ENCODE results near the gene MYH8. TPM values are rescaled to one million over a fixed set of nuclear protein-coding genes. Genes with fewer than 3 reads are reported as not detected.

The MYH8 gene
- not detected for total RNA-seq

DNA sequence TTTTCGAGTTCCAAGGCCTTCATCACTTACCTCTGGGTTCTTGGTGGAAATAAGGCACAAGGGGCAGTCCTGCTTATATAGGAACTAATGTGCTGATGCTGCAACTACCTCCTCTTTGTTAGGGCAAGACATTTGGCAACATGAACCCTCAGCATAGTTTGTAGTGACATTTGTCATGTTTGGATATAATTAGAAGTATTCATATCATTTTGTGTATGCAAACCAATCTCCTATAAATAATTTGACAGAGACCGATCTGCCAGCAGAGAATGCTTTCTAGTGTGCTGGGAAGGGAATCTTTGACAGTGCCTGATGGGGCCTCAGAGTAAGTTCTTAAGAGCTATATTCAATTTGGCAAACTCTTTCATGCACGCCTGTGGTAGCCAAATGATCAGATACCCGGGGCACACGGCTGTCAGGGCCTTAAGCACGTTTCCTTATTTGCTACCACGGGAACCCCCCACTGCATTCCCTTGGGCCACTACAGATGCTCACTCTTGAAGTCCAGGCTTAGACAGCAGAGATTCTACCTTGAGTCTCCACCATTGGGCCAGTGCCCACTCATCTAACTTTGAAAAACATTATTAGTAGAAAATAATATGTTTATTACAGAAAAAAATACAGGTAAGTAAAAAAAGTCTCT lies at the start of gene MYH8:
Gene MYH8 (minus strand): TSS at position 51 of the 643 bp plus-strand sequence. CDS start 1,723 bp downstream, outside the sequence.
- TF ChIP-seq, protein P1, sequence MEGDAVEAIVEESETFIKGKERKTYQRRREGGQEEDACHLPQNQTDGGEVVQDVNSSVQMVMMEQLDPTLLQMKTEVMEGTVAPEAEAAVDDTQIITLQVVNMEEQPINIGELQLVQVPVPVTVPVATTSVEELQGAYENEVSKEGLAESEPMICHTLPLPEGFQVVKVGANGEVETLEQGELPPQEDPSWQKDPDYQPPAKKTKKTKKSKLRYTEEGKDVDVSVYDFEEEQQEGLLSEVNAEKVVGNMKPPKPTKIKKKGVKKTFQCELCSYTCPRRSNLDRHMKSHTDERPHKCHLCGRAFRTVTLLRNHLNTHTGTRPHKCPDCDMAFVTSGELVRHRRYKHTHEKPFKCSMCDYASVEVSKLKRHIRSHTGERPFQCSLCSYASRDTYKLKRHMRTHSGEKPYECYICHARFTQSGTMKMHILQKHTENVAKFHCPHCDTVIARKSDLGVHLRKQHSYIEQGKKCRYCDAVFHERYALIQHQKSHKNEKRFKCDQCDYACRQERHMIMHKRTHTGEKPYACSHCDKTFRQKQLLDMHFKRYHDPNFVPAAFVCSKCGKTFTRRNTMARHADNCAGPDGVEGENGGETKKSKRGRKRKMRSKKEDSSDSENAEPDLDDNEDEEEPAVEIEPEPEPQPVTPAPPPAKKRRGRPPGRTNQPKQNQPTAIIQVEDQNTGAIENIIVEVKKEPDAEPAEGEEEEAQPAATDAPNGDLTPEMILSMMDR (IDR thresholded peaks at IDR 0.05; ENCODE audit: low read depth): no peak

DNA sequence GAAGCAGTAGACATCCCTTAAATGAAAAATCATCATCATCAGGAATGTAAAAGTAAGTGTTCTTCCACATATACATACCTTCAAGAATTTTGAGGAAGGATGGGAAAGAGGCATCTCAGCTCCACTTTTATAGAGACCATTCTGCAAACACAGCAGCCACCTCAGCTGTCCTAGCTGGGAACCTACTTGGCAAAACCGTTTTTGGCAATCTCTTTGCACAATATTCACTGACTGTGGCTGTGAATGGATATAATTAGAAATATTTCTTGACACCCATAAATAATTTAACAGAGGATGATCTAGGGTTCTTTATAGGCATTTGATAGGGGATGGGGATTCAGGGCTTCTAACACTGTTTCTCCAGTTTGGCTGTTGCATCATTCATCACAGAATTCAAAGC lies 47.7 kb upstream of the MYH8 start, which contains the start of gene MYH4:
Gene MYH4 (minus strand): TSS at position 101 of the 400 bp plus-strand sequence. CDS start 2,814 bp downstream, outside the sequence.
- TF ChIP-seq, protein P1 (IDR thresholded peaks at IDR 0.05; ENCODE audit: low read depth): no peak

DNA sequence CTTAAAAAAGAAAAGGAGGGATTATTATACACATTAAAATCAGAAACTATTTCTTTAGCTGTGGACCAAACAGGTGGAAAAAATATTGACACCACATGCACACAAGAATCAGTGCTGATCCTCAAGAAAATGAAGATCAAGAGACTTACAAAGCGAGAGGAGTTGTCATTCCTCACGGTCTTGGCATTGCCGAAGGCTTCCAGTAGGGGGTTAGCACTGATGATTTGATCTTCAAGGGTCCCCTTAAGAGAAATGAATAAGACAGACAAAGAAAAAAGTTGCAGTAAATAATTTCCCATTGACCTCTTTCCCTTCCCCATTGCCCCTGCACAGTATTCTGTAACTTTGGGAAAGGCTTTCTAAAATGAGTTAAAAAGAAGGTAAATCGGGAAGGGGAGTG lies 41.7 kb upstream of the MYH8 start:
- TF ChIP-seq, protein P1 (IDR thresholded peaks at IDR 0.05; ENCODE audit: low read depth): no peak

DNA sequence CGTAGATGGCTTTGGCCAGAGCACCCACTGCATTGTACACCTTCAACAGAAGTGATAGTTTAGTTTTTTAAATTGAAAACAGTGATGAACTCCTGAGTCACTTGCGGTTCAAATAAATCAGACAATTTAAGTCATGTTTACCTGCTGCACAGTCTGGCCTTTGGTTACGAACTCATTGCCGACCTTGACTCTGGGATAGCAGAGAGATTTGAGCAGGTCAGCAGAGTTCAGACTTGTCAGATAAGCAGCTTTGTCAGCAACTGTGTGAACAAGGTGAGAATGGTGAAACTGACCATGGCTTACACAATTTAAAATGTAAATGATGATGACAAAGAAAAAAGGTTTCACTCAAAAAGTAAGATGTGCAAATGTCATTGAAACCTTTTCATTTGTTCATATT lies 38.3 kb upstream of the MYH8 start:
- TF ChIP-seq, protein P1 (IDR thresholded peaks at IDR 0.05; ENCODE audit: low read depth): no peak

DNA sequence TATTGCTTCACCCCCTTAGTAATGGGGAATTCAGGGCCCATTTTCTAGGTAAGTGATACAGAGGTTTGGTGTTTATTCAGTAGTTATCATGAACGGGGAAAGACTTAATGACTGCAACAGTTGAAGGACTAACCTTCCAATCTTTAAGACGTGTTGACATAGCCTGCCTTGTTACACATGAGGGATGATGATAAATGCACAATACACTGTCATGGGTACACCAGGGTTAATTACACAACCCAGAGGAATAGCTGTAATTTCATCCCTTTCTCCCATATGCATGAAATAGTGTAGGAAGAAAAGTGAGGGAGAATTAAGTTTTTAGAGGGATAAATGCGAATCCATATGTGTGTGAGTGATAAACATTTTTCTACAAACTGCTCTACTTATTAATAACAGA lies 37.0 kb upstream of the MYH8 start:
- TF ChIP-seq, protein P1 (IDR thresholded peaks at IDR 0.05; ENCODE audit: low read depth): no peak

DNA sequence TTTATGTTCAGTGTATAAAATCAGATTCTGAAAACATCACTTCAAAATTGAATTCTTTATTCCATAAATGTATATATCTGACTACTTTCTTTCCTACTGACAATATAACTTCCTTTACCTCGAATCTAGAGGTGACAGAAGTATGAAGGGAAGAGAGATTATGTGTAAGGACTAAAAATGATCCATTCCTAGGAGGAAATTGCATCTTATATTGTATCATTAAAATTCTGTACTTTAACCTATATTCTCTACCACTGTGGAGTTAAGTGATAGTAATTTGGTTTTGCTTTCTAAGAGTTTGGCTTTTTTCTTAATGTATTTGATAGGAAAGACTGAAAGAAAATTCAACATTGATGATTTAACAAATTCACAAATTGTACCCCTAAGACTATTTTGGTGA lies 36.2 kb upstream of the MYH8 start:
- TF ChIP-seq, protein P1 (IDR thresholded peaks at IDR 0.05; ENCODE audit: low read depth): no peak

DNA sequence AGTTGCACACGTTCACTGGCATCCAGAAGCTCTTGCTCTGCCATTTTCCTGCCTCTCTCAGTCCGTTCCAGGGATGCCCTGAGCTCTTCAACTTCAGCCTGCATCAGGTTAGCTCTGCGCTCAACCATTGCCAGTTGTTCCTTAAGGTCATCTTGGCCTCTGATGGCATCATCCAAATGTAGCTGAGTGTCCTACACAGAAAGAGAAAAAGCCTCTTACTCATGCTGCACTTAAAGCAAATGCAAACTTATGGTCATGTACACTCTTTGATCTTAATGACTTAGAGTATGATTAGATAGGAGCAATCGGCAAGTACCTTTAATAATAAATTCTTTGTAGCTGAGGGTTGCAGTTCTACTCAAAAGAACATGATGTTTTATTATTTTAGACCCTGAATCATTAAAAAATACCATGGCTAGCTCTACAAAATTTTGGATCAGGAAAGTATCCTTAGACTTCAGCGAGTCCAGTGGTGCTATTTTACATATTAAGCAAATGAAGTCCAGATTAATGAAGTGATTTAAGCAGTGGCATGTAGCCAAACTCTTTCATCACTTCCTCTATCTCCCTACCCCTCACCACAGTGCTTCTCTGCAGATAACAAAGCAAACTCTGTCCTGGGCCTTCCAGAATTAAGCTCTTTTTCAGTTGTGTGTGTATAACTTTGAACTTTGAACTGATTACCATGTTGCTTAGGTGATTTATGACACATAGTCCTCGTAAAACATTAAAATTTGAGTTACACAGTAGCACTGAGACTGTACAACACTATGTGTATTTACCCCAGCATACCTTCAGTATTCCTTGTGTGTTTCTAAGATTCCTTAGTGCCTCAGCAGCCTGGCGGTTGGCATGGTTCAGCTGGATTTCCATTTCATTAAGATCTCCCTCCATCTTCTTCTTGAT lies 25.5 kb upstream of the MYH8 start:
- TF ChIP-seq, protein P1 (IDR thresholded peaks at IDR 0.05; ENCODE audit: low read depth): no peak

Measured in subcutaneous adipose tissue (tissue), 4 donors.